ENCODE data around the gene MBD1.

Gene MBD1

DNA sequence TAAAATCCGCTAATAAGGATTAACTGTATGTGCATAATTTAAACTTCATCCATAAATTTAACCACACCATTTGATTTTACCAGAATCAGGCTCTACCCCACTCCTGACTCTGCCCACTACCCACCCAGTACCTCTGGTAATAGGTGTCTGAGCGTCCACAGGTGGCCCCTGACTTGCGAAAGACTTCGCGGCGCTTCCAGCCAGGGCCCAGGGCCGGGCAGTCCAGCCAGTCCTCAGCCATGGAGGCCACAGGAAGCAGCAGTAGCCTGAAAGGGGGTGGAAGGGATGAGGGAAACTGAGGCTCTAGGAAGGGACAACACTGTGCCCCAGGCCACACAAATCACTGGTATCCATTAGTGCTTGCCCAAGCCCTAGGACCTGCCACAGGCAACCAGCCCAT, 1.6 kb downstream of the MBD1 start:
- peak overlapping the region; percentile 73 for H3K4me3 ChIP-seq (ENCODE audit: control insufficient read depth, low read depth, low read length)
- TF ChIP-seq CTCF (IDR thresholded peaks at IDR 0.05; ENCODE audit: control insufficient read depth, insufficient read depth, low read depth, low read length, missing control alignments) = no peak
- DNase-seq (ENCODE audit: low read depth) = no peak

DNA sequence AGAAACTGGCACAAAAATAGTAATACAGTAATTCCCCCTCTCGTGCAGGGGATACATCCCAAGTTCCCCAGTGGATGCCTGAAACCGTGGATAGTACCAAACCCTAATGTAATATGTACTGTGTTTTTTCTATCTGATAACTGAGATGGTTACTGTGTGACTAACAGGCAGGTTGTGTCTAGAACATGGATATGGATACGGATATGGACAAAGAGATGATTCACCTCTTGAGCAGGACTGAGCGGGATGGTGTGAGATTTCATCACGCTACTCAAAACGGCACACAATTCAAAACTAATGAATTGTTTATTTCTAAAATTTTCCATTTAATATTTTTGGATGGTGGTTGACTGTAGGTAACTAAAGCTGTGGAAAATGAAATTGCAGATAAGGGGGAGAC, 3.4 kb downstream of the MBD1 start:
- no peak overlapping the region for H3K4me3 ChIP-seq (ENCODE audit: control insufficient read depth, low read depth, low read length)
- DNase-seq (ENCODE audit: low read depth) = no peak
- TF ChIP-seq CTCF (IDR thresholded peaks at IDR 0.05; ENCODE audit: control insufficient read depth, insufficient read depth, low read depth, low read length, missing control alignments) = no peak

GRCh38 chr18:50276452-50276851, 4.9 kb downstream of the MBD1 start:
- DNase-seq (ENCODE audit: low read depth) = no peak
- TF ChIP-seq CTCF (IDR thresholded peaks at IDR 0.05; ENCODE audit: control insufficient read depth, insufficient read depth, low read depth, low read length, missing control alignments) = no peak
- H3K4me3 ChIP-seq (ENCODE audit: control insufficient read depth, low read depth, low read length) = no peak overlapping the region

DNA sequence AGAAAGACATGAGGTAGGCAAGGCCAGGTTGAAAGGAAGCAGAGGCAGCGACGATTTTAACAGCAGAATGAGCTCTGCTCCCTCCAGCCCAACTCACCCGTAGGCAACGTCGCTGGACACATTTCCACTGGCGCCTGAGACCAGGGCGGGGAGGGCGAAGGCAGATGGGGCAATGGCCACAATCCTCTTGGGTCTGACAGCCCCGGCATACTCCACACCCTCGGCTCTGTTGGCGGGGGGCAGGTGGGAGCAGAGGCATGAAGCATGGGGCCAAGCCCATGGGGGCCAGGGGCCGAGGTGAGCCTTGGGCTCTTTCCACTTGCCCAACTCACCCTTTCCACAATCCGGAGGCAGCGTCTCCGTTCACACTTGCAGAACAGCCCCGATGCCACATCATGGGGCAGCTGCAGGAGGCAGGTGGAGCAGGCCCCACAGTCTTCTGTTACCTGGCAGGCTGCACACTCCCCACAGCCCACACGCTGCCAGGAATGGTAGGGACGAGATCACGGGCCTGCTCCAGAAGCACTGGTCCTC, 5.8 kb downstream of the MBD1 start:
- no peak for TF ChIP-seq CTCF (IDR thresholded peaks at IDR 0.05; ENCODE audit: control insufficient read depth, insufficient read depth, low read depth, low read length, missing control alignments)
- DNase-seq (ENCODE audit: low read depth) = no peak
- H3K4me3 ChIP-seq (ENCODE audit: control insufficient read depth, low read depth, low read length) = no peak overlapping the region

- H3K4me3 ChIP-seq (ENCODE audit: control insufficient read depth, low read depth, low read length) = no peak overlapping the region
- no peak for TF ChIP-seq CTCF (IDR thresholded peaks at IDR 0.05; ENCODE audit: control insufficient read depth, insufficient read depth, low read depth, low read length, missing control alignments)
- no peak for DNase-seq (ENCODE audit: low read depth)
Measured at GRCh38 chr18:50274941-50275340, 6.4 kb downstream of the MBD1 start.

DNA sequence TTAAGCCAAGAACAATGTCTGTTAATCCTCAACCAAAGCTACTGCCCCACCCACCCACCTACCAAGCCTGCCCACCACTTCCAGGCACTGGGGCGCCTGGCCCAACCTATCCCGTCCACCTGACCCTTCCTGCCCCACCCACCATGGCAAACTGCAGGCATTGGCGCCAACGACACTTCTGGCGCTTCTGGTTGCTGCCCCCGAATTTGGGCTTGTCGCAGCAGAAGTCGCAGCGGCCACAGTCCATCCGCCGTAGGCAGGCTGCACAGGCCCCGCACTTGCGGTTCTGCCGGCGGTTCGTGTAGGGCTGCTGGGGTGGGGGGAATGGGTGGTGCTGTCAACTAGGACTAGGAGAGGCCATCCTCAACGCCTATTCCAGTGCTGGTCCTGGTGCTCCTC, 7.3 kb downstream of the MBD1 start:
- no peak for TF ChIP-seq CTCF (IDR thresholded peaks at IDR 0.05; ENCODE audit: control insufficient read depth, insufficient read depth, low read depth, low read length, missing control alignments)
- H3K4me3 ChIP-seq (ENCODE audit: control insufficient read depth, low read depth, low read length) = no peak overlapping the region
- DNase-seq (ENCODE audit: low read depth) = no peak
